Heart right ventricle (tissue), 16 donors: ENCODE data around the gene TYW1B. TPM values are rescaled to one million over a fixed set of nuclear protein-coding genes. Genes with fewer than 3 reads are reported as not detected.
"Not testable (repeated sequence)": the region's sequence is repeated elsewhere in the genome, so short reads cannot be mapped to it uniquely, and the experiment has no call there.

ENCODE experiments used
- ATAC-seq, 8 donors: fragments of 200-7000 bp; cut with Tn5 transposase; one replicate each; pipeline ENCODE4 v1.9.1; 2020; ENCODE audit warnings: mild to moderate bottlenecking in 8 of 8, moderate library complexity in 8 of 8, moderate number of reproducible peaks in 1 of 8
- DNase-seq, 2 donors: peaks; one replicate each; pipeline ENCODE4 v3.0.0-alpha.2; 2020
- H3K27ac ChIP-seq, 10 donors: fragments of 200-600 bp; sonication (generic) in 2 of 10; one replicate each; pipeline versions ENCODE4 v1.5.0 to v1.8.0; 2020 to 2022; ENCODE audit warnings: mild to moderate bottlenecking in 3 of 10
- H3K27me3 ChIP-seq, 7 donors: fragments of 200-600 bp; one replicate each; pipeline ENCODE4 v1.8.0; 2021 to 2022; ENCODE audit warnings: mild to moderate bottlenecking in 2 of 7
- H3K36me3 ChIP-seq, 9 donors: fragments of 200-600 bp; sonication (generic) in 1 of 9; one replicate each; pipeline versions ENCODE4 v1.5.0 to v1.8.0; 2020 to 2022; ENCODE audit warnings: mild to moderate bottlenecking in 2 of 9
- H3K4me1 ChIP-seq, 9 donors: fragments of 200-600 bp; sonication (generic) in 1 of 9; one replicate each; pipeline versions ENCODE4 v1.5.0 to v1.8.0; 2020 to 2022; ENCODE audit warnings: mild to moderate bottlenecking in 4 of 9
- H3K4me3 ChIP-seq, 10 donors: fragments of 200-600 bp; sonication (generic) in 2 of 10; one replicate each; pipeline versions ENCODE4 v1.5.0 to v1.8.0; 2020 to 2022; ENCODE audit warnings: mild to moderate bottlenecking in 7 of 10, moderate library complexity in 2 of 10
- H3K9me3 ChIP-seq, 11 donors: fragments of 200-600 bp in 10 of 11; sonication (generic) in 2 of 11; one replicate each; pipeline versions ENCODE4 v1.5.0 to v1.8.0; 2013 to 2022; ENCODE audit warnings: mild to moderate bottlenecking in 2 of 11, control low read depth in 1 of 11, moderate library complexity in 1 of 11
- CTCF ChIP-seq, 9 donors: fragments of 200-600 bp; sonication (generic) in 2 of 9; IDR thresholded peaks; one replicate each; pipeline versions ENCODE4 v1.5.0 to v1.8.0; 2021 to 2022; ENCODE audit warnings: antibody characterized with exemption in 9 of 9, mild to moderate bottlenecking in 5 of 9, moderate library complexity in 1 of 9
- WGBS, 2 donors: extraction: QIAGEN DNeasy Blood & Tissue Kit; methylation state at CpG; one replicate each; pipeline ENCODE4 v1.1.7; 2013; ENCODE audit warnings: inconsistent platforms in 1 of 2; 5-methylcytosine and 5-hydroxymethylcytosine counted together
- intact Hi-C, 10 donors: fragments of 100-400 bp; cut with DNase I; formaldehyde crosslinking; loops; one replicate each; pipeline versions ENCODE4 v1.11.1 to v1.14.2; 2022
- polyA plus RNA-seq, 2 donors: library from polyadenylated mRNA; stranded (reverse); fragments of 200-250 nt; gene quantifications; one replicate each; pipeline ENCODE4 v1.2.3, GENCODE V29; 2013
- total RNA-seq, 10 donors: library from RNA; stranded (reverse); fragmentation: NEBNext Ultra II Directional in 3 of 10; extraction: Animal tissue kit (Norgen Biotek cat#: 25700) in 3 of 10; gene quantifications; one replicate each; pipeline versions ENCODE4 v1.2.1 to v1.2.4, GENCODE V29; 2021 to 2023
- donor health status: Arrhythmogenic right ventricular cardiomyopathy.
- donor health status: ischemic (EF 13 %, LVEDD 7.1; RV severe dilation, severe dysfunction).
- donor health status: healthy with polysubstance abuse.
- donor health status: DM: no; HTN: yes; CAD: no.
- donor health status: DM: no; HTN: no; CAD: no.
- donor health status: ischemic (EF 25% LVEDD 6.9; RV normal size, moderate dysfunction).
- donor health status: ischemic (EF 25% LVEDD 5.7; RV mildly dilated, moderate dysfunction).
- donor health status: healthy.
- donor health status: DM: yes; HTN: yes; CAD: no.
- donor health status: Ischemic cardiomyopathy.
- donor health status: ischemic (EF 35%, LVEDD 5.7; RV mildly dilated, moderate dysfunction).
- donor health status: nonischemic (EF 11% LVEDD 7.7; RV severe dilation, severe dysfunction).
- donor health status: DM: yes; HTN: yes; CAD: no.
- donor health status: PGD.
- donor health status: ischemic (EF 29% LVEDD 5.4; RV normal size, mild dysfunction).
- donor health status: nonischemic (EF 23%, LVEDD 6.1; RV moderate dilation, normal function).

TYW1B gene
- total and polyA plus RNA-seq, 12 donors = 0.90 to 4.7 (median 1.8) TPM

GRCh38 chr7:72681211-72681610 lies 146.8 kb downstream of the TYW1B start:
- H3K36me3 ChIP-seq, H3K27ac ChIP-seq, intact Hi-C loops, ATAC-seq, H3K9me3 ChIP-seq, H3K27me3 ChIP-seq, DNase-seq, H3K4me3 ChIP-seq: not testable (repeated sequence)
- 77 to 79% methylated on average over 4 of the region's 4 CpGs for WGBS, 2 donors
- H3K4me1 ChIP-seq = peaks cover 0 to 23% (median 9%) of the 10 kb centered on the region in 9 donors

- H3K4me1 ChIP-seq, ATAC-seq, H3K36me3 ChIP-seq, H3K27me3 ChIP-seq, DNase-seq, H3K27ac ChIP-seq, intact Hi-C loops, H3K4me3 ChIP-seq, H3K9me3 ChIP-seq: not testable (repeated sequence)
- 96% methylated on average over 6 of the region's 6 CpGs for WGBS, 2 donors
Observed at GRCh38 chr7:72676880-72677279, 151.1 kb downstream of the TYW1B start.

GRCh38 chr7:72676086-72676690 lies 151.8 kb downstream of the TYW1B start:
- intact Hi-C loops = not testable (repeated sequence)
- WGBS, 2 donors = 47 to 56% methylated on average over 5 of the region's 5 CpGs

GRCh38 chr7:72675686-72676085 lies 152.3 kb downstream of the TYW1B start:
- H3K36me3 ChIP-seq, ATAC-seq, intact Hi-C loops, H3K4me1 ChIP-seq, H3K27me3 ChIP-seq, H3K9me3 ChIP-seq, DNase-seq, H3K27ac ChIP-seq, H3K4me3 ChIP-seq: not testable (repeated sequence)
- 77 to 82% methylated on average over 2 of the region's 2 CpGs for WGBS, 2 donors

More at GRCh38 chr7:72676086-72676690, 151.8 kb downstream of the TYW1B start:
- H3K9me3 ChIP-seq, H3K4me1 ChIP-seq, H3K27ac ChIP-seq, H3K36me3 ChIP-seq, DNase-seq, H3K27me3 ChIP-seq, H3K4me3 ChIP-seq: not testable (repeated sequence)
- ATAC-seq = peak in 3 of 8 donors; percentile 47 to 65 (median 48)

- no peaks in the 10 kb centered on the region for H3K9me3 ChIP-seq
- WGBS, 2 donors = 92 to 96% methylated on average over 3 of the region's 3 CpGs
- DNase-seq = no peak
- TF ChIP-seq CTCF (IDR thresholded peaks at IDR 0.05) = no peak
- intact Hi-C loops = no loop called here
- peaks cover 0 to 7% (median 0%) of the 10 kb centered on the region in 9 donors for H3K36me3 ChIP-seq
- H3K27ac ChIP-seq = no peak overlapping the region
- no peak overlapping the region for H3K4me3 ChIP-seq
- H3K27me3 ChIP-seq = no peaks in the 10 kb centered on the region
- ATAC-seq = no peak
- H3K4me1 ChIP-seq = no peaks in the 10 kb centered on the region
Observed at GRCh38 chr7:72674394-72674793, 153.6 kb downstream of the TYW1B start.

- H3K27me3 ChIP-seq, H3K36me3 ChIP-seq, H3K9me3 ChIP-seq, H3K4me3 ChIP-seq, H3K4me1 ChIP-seq, intact Hi-C loops, ATAC-seq, DNase-seq, H3K27ac ChIP-seq: not testable (repeated sequence)
- 96% methylated on average over 3 of the region's 3 CpGs for WGBS, 2 donors
Observed at GRCh38 chr7:72670850-72671249, 157.2 kb downstream of the TYW1B start.

GRCh38 chr7:72668435-72668834 lies 159.6 kb downstream of the TYW1B start:
- DNase-seq, H3K36me3 ChIP-seq, H3K4me1 ChIP-seq, intact Hi-C loops, H3K27ac ChIP-seq, H3K4me3 ChIP-seq, H3K9me3 ChIP-seq, H3K27me3 ChIP-seq: not testable (repeated sequence)
- ATAC-seq = peak in 1 of 8 donors; percentile 52
- 31 to 41% methylated on average over 7 of the region's 7 CpGs for WGBS, 2 donors

GRCh38 chr7:72667049-72667448 lies 161.0 kb downstream of the TYW1B start:
- H3K9me3 ChIP-seq, H3K4me3 ChIP-seq, H3K4me1 ChIP-seq, H3K36me3 ChIP-seq, H3K27ac ChIP-seq, intact Hi-C loops, DNase-seq, ATAC-seq, H3K27me3 ChIP-seq: not testable (repeated sequence)
- WGBS, 2 donors = 66 to 76% methylated on average over 3 of the region's 3 CpGs

GRCh38 chr7:72648574-72648973 lies 179.4 kb downstream of the TYW1B start:
- H3K27ac ChIP-seq, H3K27me3 ChIP-seq, H3K4me1 ChIP-seq, H3K36me3 ChIP-seq, H3K9me3 ChIP-seq, H3K4me3 ChIP-seq, intact Hi-C loops, ATAC-seq, DNase-seq: not testable (repeated sequence)
- 97 to 98% methylated on average over 4 of the region's 4 CpGs for WGBS, 2 donors

GRCh38 chr7:72643708-72644107 lies 184.3 kb downstream of the TYW1B start:
- H3K27ac ChIP-seq, H3K4me1 ChIP-seq, DNase-seq, H3K36me3 ChIP-seq, H3K9me3 ChIP-seq, ATAC-seq, H3K27me3 ChIP-seq, intact Hi-C loops, H3K4me3 ChIP-seq: not testable (repeated sequence)
- 100% methylated on average over 1 of the region's 1 CpG for WGBS, 2 donors
